Subcutaneous abdominal adipose tissue (tissue), 5 donors: ENCODE data around the gene TEX52.

ENCODE experiments used
- H3K27ac ChIP-seq: one replicate; pipeline ENCODE4 v1.7.0; 2013; ENCODE audit warnings: low read depth, mild to moderate bottlenecking, inconsistent platforms, low read length, moderate library complexity
- H3K27me3 ChIP-seq, 5 donors: one replicate each; pipeline ENCODE4 v1.7.0; 2013; ENCODE audit warnings: low read length in 5 of 5, inconsistent platforms in 1 of 5; ENCODE audit not compliant: control insufficient read depth in 5 of 5, insufficient read depth in 4 of 5
- H3K36me3 ChIP-seq, 5 donors: one replicate each; pipeline ENCODE4 v1.7.0; 2013; ENCODE audit warnings: low read length in 5 of 5; ENCODE audit not compliant: control insufficient read depth in 5 of 5, insufficient read depth in 5 of 5
- H3K4me1 ChIP-seq, 5 donors: one replicate each; pipeline ENCODE4 v1.7.0; 2013; ENCODE audit warnings: low read length in 5 of 5, mild to moderate bottlenecking in 3 of 5, moderate library complexity in 1 of 5; ENCODE audit not compliant: control insufficient read depth in 5 of 5, insufficient read depth in 5 of 5
- H3K4me3 ChIP-seq, 5 donors: one replicate each; pipeline ENCODE4 v1.7.0; 2013; ENCODE audit warnings: low read length in 5 of 5, low read depth in 1 of 5
- H3K9ac ChIP-seq, 5 donors: one replicate each; pipeline ENCODE4 v1.7.0; 2013; ENCODE audit warnings: low read length in 5 of 5, mild to moderate bottlenecking in 4 of 5, moderate library complexity in 3 of 5
- H3K9me3 ChIP-seq, 5 donors: one replicate each; pipeline ENCODE4 v1.7.0; 2013; ENCODE audit warnings: low read length in 5 of 5; ENCODE audit not compliant: control insufficient read depth in 5 of 5
- donor health status: healthy.
- donor health status: healthy.
- donor health status: healthy.
- donor health status: healthy.
- donor health status: healthy.

The TEX52 gene

DNA sequence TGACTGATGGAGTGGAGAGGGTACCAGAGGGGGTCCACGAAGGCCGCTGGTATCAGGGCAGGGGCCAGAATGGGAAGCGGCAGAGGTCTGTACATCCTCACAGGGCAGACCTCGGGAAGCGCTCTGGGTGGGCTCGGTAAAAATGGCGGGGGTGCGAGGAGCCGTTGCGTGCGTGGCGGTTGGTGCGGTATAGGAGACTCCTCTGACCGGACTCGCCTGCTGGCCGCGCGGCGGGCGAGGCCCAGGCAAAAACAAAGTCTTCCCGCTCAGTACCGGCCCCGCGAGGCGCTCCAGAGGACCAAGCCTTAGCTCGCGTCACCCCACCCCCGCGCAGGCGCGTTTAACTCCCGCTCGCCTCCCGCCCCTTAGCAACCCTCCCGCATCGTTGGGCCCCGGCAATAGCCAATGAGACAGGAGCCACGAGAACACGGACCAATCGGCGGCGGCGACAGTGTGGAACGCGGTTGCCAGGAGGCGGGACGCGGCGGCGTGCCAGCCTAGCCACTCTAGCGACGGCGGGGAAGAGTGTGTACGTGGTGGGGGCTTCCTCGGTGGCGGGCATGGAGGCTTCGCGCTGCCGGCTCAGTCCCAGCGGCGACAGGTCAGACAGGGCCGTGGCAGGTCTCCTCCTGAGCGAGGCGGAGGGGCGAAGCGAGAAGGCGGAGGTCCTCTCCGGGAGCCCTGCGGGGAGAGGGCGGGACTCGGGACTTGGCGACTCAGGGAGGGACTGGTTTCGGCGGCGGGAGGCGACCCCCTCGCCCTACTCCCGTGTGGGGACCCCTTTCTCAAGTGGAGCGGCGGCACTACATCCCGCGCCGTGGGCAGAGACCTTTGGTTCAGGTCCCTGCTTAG is 33.8 kb upstream of the TEX52 start, which contains the start of gene TULP3:
Gene TULP3 (plus strand): TSS at position 504 of the 852 bp plus-strand sequence. CDS start 57 bp downstream, at position 561.
- Histone ChIP-seq H3K27me3 (no peaks in the 10 kb centered on the region), H3K9me3 (no peaks in the 10 kb centered on the region), H3K4me3 (peak within 1 kb of the TSS; percentile 71 to 91 (median 90)), H3K27ac (peak within 1 kb of the TSS; percentile 97), H3K4me1 (peaks cover 5 to 36% (median 27%) of the 10 kb centered on the region in 5 donors), H3K36me3 (peaks cover 0 to 4% (median 0%) of the 10 kb centered on the region in 5 donors), H3K9ac (peak within 1 kb of the TSS; percentile 73 to 95 (median 93))

DNA sequence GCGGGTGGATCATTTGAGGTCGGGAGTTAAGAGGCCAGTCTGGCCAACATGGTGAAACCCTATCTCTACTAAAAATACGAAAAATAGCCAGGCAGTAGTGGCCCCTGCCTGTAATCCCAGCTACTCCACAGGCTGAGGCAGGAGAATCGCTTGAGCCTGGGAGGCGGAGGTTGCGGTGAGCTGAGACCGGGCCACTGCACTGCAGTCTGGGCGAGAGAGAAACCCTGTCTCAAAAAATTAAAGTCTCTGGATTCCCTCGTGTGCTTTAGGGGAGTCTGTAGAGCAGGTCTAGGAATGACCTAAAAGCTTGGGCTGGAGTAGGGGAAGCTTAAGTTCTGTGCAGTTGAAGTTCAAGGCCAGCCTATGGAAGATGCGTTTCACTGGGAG is 33.2 kb upstream of the TEX52 start:
- Histone ChIP-seq H3K4me1 (peaks cover under 1 to 32% (median 26%) of the 10 kb centered on the region in 5 donors), H3K36me3 (peaks cover 0 to 4% (median 0%) of the 10 kb centered on the region in 5 donors), H3K9me3 (no peaks in the 10 kb centered on the region), H3K27me3 (no peaks in the 10 kb centered on the region), H3K4me3 (peak overlapping the region; percentile 70 to 91 (median 76)), H3K9ac (peak overlapping the region; percentile 63 to 84 (median 74)), H3K27ac (peak overlapping the region; percentile 97)

DNA sequence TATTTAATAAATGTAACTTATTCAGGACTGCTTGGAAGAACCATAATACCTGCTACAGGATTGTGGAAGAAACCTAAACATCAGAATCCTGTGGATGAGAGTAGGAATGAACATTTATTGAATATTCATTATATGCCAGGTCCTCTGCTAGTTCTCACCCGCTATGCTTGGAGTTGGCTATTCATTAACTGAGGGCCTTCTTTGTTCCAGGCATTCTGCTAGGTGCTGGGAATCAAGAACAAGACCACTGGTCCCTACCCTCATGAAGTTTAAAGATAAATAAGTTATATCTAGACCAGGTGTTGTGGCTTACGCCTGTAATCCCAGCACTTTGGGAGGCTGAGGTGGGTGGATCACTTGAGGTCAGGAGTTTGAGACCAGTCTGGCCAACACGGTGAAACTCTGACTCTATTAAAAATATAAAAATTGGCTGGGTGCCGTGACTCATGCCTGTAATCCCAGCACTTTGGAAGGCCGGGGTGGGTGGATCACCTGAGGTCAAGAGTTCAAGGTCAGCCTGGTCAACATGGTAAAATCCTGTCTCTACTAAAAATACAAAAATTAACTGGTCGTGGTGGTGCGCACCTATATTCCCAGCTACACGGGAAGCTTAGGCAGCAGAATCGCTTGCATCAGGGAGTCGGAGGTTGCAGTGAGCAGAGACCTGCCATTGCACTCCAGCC is 30.1 kb upstream of the TEX52 start:
- Histone ChIP-seq H3K9me3 (no peaks in the 10 kb centered on the region), H3K9ac (no peak overlapping the region), H3K4me3 (no peak overlapping the region), H3K27ac (no peak overlapping the region), H3K36me3 (peaks cover 0 to 4% (median 0%) of the 10 kb centered on the region in 5 donors), H3K27me3 (no peaks in the 10 kb centered on the region), H3K4me1 (peaks cover 0 to 13% (median 12%) of the 10 kb centered on the region in 5 donors)

DNA sequence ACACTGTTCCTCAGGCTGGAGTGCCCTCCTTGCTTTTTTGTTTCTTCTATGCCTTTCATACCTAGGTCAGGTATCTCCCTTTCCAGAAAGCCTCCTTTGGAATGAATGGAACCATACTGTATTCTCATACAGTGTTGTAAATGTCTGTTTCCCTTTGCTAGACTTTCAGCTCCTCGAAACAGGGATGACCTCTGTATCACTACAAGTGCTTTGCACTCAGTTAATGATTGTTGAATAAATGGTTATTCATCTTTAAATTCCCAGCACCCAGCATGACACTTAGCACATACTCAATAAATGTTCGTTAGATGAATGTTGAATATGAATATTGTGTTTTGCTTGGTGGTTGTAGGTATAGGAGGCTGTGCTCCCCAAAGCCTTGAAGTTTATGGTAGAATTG is 28.0 kb upstream of the TEX52 start:
- Histone ChIP-seq H3K36me3 (peaks cover 0 to 4% (median 0%) of the 10 kb centered on the region in 5 donors), H3K4me1 (no peaks in the 10 kb centered on the region), H3K27me3 (no peaks in the 10 kb centered on the region), H3K4me3 (no peak overlapping the region), H3K9me3 (no peaks in the 10 kb centered on the region), H3K9ac (no peak overlapping the region), H3K27ac (no peak overlapping the region)

DNA sequence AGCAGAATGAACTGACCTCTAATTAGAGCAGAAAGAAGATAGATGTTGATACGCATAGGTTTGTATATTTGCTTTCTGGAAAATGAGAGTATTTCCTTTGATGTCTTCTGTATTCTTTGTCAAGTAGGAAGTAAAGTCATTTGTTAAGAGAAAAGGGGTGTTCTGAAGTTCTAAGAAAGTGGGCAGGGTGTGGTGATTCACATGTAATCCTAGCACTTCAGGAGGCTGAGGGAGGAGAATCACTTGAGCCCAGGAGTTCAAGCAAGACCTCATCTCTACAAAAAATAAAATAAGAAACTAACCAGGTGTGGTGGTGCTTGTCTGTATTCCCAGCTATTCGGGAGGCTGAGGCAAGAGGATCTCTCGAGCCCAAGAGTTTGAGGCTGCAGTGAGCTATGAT is 23.0 kb upstream of the TEX52 start:
- Histone ChIP-seq H3K9me3 (no peaks in the 10 kb centered on the region), H3K4me1 (peaks cover 2 to 20% (median 19%) of the 10 kb centered on the region in 5 donors), H3K27ac (no peak overlapping the region), H3K27me3 (no peaks in the 10 kb centered on the region), H3K4me3 (no peak overlapping the region), H3K36me3 (no peaks in the 10 kb centered on the region), H3K9ac (no peak overlapping the region)

DNA sequence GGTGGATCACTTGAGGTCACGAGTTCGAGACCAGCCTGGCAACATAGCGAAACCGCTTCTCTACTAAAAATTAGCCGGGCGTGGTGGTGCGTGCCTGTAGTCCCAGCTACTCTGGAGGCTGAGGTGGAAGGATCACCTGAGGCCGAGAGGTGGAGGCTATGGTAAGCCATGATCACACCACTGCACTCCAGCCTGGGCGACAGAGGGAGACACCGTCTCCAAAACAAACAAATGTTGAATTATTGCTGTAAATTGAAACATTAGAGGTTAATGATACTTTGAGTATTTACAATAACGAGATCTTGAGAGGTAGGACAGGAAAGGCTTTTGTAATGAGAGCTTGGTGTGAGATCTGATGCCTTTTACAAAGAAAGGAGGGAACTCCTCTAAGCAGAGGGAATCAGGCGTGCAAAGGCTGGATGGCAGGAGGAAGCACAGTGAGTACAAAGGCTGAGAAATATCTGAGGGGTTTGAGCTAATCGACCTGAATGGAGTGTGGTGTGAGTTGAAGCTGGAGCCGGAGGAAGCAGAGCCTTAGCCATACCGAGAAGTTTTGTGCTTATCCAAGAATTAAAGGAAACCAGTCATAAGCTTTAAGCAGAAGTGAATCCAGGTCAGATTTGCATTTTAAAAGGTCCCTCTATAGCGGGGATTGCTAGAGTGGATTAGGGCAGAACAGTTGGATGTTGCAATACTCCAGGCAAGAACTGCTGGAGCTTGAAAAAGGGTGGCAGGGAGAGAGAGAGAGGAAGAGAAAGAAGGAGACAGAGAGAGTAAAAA is 21.3 kb upstream of the TEX52 start:
- Histone ChIP-seq H3K4me3 (peak overlapping the region; percentile 74 to 97 (median 91)), H3K27me3 (no peaks in the 10 kb centered on the region), H3K9me3 (no peaks in the 10 kb centered on the region), H3K27ac (peak overlapping the region; percentile 79), H3K9ac (peak overlapping the region in 4 of 5 donors; percentile 7 to 98 (median 91)), H3K4me1 (peaks cover 2 to 20% (median 19%) of the 10 kb centered on the region in 5 donors), H3K36me3 (no peaks in the 10 kb centered on the region)

DNA sequence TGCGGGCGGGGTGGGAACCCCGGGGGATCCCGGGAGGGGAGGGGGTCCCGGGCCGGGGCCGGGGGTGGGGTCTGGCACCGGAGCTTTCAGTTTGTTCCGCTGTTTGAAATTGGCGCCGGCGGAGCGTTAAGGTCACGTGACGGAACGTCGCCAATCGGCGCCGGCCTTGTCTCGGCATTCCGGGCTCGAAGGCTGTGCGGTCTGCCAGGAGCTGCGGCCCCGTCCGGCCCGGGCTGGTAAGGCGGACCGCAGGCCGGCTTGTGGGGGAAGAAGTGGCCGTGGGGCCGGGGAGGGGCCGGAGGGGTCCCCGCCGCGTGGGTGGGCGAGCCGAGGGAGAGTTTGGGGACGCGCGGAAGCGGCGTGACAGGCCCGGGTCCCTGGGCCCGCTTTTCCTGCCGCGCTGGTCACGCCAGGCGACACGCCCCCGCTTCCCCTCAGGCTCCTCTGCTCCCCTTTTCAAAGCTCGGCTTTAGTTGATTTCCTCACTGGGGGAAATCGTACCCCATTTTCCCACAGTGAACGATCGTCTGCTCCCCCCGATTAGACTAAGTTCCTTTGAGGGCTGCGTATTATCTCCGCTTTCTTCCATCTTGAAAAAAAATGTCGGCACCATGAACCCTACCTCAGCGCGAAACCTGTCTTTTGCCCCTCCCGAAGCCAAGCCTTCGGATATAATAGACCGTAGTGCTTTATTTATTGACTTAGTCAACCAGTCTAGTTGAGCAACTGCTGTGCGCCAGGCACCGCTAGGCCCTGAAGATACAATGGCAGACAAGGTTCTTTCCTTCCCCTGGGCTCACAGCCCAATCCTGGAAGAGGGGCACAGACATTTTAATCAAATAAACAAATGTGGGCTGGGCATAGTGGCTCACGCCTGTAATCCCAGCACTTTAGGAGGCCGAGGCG is 20.5 kb upstream of the TEX52 start, which contains the start of the genes FOXM1 and RHNO1:
Gene FOXM1 (minus strand): TSS at position 128 of the 906 bp plus-strand sequence. CDS start 2,696 bp downstream, outside the sequence.
Gene RHNO1 (plus strand): TSS at position 177 of the 906 bp plus-strand sequence. CDS start 8,144 bp downstream, outside the sequence.
- Histone ChIP-seq H3K9me3 (no peaks in the 10 kb centered on the region), H3K27ac (peak within 1 kb of the TSS; percentile 79), H3K27me3 (no peaks in the 10 kb centered on the region), H3K36me3 (no peaks in the 10 kb centered on the region), H3K4me1 (peaks cover 2 to 20% (median 19%) of the 10 kb centered on the region in 5 donors), H3K9ac (peak within 1 kb of the TSS; percentile 71 to 98 (median 90)), H3K4me3 (peak within 1 kb of the TSS; percentile 74 to 97 (median 91))

DNA sequence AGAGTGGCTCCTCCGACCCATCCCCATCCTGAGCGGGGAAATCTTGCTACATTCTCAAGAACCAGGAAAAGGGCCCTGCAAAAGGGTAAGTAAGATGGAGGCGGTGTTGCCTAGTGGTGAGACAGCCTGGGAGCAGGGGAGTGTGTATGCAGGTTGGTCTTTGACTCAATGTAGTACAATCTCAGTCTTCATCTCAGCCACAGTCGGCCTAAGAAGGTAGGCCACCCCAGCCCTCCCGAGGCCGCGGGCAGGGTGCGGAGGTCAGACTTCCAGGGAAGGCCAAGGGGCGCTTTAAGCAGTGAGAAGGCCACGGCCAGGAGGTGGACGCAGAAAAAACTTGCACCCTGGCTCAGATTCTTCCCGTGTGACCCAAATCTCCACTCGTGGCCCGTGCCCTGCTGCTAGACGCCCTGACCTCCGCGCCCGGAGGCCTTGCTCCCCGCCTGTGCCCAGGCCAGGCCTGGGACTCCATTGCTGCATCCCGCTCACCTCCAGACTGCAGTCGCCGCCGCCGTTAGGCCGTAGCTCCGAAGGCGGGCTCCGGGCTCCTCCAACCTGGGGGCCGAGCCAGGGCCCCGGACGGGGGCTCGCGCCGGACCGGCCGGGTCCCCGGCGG is 19.7 kb upstream of the TEX52 start:
- no peaks in the 10 kb centered on the region for H3K36me3 ChIP-seq
- peak overlapping the region in 4 of 5 donors; percentile 27 to 62 (median 50) for H3K9ac ChIP-seq
- no peaks in the 10 kb centered on the region for H3K27me3 ChIP-seq
- H3K4me1 ChIP-seq = peaks cover 2 to 20% (median 19%) of the 10 kb centered on the region in 5 donors
- peak overlapping the region; percentile 19 to 93 (median 74) for H3K4me3 ChIP-seq
- no peaks in the 10 kb centered on the region for H3K9me3 ChIP-seq
- H3K27ac ChIP-seq = no peak overlapping the region
